ENCODE measurements around the gene ALOXE3.
"Not testable (repeated sequence)": the region's sequence is repeated elsewhere in the genome, so short reads cannot be mapped to it uniquely, and the experiment has no call there.

Gene ALOXE3

GRCh38 chr17:8068736-8069586 lies 49.4 kb downstream of the ALOXE3 start:
- DNase-seq: no peak

DNA sequence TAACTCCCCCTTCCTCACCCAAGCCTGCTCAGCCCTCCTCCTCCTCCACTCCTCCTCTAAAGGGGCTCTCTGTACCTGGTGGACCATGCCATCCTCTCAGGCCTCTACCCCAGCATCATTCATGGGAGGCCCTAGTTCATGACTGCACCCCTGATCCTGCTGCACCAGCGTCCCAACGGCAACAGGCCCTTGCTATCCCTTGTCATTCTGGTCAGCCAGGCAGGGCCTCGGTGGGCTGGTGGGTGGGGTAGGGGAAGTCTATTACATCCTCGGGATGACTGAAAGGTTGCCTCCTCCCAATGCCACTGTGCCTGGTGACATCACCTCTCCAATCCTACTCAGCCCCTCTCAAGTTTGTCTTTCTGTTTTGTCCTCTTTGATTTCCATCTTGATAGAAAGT lies 50.5 kb downstream of the ALOXE3 start:
- DNase-seq: no peak

DNA sequence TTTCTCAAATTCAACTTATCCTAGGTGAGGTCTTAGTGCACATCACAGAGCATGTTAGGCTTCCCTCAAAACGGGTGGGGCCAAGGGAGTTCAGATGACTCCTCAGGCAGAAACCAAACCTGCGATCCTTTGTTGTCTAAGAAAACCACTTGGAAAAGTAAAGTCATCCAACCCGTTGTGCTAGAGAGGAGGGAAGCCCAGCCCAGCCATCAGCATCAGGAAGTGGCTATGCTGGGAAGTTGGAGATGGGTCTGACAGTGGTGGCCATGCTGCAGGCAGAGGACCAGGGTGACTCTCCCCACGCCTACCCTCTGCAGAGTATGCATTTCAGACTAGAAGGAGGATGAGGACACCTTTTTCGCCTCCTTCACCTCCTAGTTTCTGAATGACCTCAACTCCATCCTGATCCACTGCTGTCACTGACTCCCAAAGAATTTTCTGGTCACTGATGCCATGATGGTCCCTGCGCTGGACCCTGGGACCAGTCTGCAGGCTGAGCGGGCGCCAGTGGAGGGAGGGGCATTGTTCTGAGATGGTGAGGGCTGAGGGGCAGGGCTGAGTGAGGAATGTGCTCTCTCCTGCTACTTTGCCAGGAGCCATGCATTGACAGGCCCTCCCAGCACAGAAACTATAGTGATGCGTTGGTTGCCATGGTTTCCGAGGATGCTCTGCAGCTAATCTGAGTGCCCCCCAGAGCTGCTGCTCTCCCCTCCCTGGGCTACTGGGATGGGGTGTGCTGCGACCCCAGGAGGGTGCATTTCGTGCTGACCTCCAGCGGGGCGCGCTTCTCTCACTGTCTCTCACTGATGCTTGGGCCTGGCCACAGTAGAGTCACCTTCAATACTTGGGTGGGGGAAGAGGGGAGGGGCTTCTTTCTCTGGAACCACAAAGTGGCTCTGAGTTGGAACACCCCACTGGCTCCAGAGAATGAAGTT lies 51.2 kb downstream of the ALOXE3 start:
- no peak for DNase-seq

DNA sequence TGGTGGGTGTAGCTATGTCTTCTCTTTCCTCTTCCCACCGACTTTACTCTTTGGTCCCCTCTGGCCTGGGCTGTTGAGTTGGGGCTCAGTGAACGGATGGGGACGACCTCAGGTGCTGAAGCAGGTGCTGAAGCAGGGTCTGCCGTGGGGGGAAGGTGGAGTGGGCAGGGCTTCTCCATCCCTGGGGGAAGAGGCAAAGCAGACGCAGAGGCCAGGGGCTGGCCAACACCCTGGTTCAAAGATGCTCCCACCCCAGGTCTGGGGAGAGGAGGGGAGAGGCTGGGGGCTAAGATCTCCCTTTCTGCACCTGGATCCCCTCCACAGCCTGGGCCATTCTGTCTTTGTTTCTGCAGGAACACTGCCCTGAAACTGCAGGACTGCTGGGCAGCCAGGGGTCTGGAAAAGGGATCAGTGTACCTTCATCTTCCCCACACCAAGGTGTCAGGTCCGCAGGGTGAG lies 53.7 kb downstream of the ALOXE3 start:
- DNase-seq: no peak

GRCh38 chr17:8063761-8064534 lies 54.4 kb downstream of the ALOXE3 start:
- no peak for DNase-seq

GRCh38 chr17:8062807-8063483 lies 55.4 kb downstream of the ALOXE3 start:
- no peak for DNase-seq

GRCh38 chr17:8062435-8062806 lies 55.9 kb downstream of the ALOXE3 start:
- no peak for DNase-seq

DNA sequence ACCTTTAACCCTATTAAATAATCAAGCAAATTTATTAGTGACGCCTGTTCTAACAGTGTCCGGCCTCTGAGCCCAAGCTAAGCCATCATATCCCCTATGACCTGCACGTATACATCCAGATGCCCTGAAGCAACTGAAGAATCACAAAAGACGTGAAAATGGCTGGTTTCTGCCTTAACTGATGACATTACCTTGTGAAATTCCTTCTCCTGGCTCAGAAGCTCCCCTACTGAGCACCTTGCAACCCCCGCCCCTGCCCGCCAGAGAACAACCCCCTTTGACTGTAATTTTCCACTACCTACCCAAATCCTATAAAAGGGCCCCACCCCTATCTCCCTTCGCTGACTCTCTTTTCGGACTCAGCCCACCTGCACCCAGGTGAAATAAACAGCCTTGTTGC lies 56.5 kb downstream of the ALOXE3 start:
- not testable (repeated sequence) for DNase-seq

DNA sequence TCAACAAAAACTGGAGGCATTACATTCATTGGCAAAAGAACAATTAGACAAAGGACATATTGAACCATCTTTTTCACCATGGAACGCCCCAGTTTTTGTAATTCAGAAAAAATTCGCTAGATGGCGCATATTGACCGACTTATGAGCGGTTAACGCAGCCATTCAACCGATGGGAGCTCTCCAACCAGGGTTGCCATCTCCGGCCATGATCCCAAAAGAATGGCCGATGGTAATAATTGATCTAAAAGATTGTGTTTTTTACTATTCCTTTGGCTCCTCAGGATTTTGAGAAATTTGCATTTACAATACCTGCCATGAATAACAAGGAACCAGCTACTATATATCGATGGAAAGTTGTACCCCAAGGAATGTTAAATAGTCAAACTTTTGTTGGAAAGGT lies 58.0 kb downstream of the ALOXE3 start:
- DNase-seq: peak; percentile 51 to 67

DNA sequence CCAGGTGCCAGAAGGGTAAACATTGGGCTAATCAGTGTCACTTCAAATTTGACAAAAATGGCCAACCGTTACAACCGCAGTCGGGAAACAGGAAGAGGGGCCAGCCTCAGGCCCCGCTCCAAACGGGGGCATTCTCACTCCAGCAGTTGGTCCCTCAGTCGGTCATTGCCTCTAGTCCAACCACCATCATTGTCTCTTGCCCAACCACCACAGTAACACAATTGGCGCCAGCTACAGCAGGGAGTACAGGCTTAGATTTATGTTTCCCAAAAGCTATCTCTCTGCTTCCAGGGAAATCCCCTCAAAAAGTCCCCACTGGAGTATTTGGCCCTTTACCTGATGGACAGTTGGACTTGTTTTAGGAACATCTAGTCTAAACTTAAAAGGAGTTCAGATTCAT lies 59.2 kb downstream of the ALOXE3 start:
- DNase-seq: no peak

DNA sequence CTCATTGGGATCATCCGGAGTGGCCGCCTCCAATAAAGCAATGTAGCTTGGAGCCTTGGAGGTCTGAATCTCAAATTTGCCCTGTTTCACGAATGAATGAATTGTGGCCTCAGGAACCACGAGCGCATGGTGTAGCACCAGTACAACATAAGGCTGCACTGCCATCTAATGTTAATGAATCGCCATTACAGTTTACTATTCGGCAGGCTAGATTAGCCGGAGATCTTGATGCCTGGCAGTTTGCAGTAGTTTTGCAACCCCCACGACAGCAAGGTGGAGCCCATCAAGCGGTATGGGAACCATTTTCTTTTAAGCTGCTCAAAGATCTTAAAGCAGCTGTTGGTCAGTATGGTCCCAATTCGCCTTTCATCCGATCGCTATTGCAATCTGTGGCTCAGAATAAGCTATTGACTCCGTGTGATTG lies 60.6 kb downstream of the ALOXE3 start:
- DNase-seq: peak; percentile 28 to 54

DNA sequence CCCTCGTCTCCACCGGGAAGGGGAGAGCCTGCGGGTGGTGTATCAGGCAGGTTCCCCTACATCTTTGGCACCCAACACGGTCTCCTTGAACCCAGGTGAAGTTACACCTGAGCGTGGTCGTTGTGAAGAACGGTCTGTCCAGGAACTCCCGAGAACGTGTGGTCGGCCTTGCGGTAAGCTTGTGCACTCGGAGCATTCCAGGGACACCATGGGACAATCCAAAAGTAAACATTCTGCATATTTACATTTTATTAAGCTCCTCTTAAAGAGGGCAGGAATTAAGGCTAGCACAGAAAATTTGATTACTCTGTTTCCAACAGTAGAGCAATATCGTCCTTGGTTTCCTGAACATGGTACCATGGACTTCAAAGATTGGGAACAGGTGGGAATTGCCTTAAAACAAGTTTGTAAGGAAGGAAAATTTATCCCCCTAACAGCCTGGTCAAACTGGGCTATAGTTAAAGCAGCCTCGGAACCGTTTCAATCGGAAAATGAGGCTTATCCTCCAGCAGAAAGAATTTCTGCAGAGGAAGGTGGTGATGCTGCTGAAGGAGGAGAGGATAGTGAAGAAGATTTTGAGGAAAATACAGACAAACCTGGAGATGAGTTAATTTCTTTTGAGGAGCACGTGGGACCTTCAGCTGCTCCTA lies 61.2 kb downstream of the ALOXE3 start:
- no peak for DNase-seq

DNA sequence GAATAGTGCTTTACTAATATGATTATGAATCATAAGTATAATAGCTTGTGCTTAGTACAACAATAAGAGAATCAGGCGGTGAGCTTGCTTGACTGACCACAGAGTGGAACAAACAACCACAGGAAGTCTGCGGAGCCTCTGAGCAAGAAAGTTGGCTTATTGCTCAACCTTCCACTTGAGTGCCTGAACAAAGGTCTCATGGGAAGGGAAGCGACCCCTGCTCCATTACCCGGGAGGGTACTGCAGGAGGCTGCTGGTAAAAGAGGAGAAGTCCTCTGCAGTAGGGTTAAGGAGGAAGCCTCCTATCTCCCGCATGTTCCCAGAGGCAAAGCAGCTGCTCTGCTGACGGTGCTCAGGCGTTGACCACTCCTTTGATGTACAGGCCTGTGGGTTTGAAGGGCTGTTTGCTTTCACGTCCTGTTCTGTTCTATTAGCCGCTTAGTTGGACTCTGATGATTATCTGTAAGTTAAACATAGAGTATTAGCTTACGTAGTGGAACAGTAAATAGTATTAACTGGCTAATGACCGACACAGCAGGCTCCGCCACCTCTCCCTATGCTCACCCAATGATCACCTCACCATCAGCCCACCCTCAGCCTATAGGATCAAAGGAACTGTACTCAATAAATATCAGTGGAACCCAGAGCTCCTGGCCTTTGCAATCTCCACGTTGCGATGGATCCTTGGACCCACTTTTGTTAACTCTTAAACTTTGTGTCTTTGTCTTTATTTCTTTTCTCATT lies 61.9 kb downstream of the ALOXE3 start:
- peak in 1 of 2 donors; percentile 22 for DNase-seq

- DNase-seq: no peak
These were observed 62.5 kb downstream of the ALOXE3 start for GRCh38 chr17:8055851-8056231.

DNA sequence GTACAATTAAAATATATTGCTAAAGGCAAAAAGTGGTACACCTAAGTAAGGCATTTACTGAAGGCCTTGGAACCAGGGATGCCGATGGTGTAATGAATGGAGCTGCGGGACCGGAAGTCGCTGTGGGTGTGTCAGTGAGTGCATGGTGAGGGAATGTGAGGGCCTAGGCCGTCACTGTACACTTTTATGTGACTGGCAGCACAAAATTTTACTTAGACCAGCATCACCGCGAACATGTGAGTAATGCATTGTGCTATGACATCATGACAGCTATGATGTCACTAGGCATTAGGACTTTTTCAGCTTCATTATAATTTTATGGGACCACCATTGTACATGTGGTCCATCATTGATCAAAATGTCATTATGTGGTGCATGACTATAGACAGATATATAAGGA lies 64.7 kb downstream of the ALOXE3 start:
- DNase-seq: no peak

- DNase-seq: no peak
These were observed 65.8 kb downstream of the ALOXE3 start for GRCh38 chr17:8052256-8053252.

DNA sequence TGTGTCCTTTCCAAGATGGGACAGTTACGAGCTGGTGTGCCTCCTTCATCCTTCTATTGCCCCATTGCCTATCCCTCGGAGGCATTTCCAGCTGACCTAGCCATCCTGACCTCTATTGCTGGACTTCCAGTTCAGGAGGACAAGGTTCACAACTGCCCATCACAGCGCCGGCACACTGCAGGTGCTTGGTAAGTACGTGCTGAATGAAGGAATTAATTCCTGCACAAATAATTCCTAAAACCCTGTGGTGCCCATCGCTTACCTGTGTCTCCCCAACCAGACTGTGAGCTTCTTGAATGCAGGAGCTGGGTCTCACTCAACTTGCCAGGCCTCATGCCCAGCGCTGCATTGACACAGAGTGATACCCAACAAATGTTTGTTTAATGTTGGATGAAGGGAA lies 66.5 kb downstream of the ALOXE3 start:
- no peak for DNase-seq

GRCh38 chr17:8048736-8049135 lies 69.6 kb downstream of the ALOXE3 start:
- DNase-seq: no peak

DNA sequence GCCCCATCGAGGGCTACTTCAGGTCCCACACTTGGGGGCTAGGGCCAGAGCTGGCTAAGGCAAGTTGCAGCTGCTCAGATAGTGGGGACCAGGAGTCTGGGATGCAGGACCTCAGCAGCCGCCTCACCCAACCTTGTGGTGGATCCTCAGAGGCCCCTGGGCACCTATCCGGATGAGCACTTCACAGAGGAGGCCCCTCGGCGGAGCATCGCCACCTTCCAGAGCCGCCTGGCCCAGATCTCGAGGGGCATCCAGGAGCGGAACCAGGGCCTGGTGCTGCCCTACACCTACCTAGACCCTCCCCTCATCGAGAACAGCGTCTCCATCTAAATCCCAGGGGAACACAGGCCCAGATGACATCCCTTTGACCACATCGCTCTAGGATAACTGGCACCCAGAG lies 70.1 kb downstream of the ALOXE3 start:
- DNase-seq: no peak

- DNase-seq: no peak
These were observed 70.6 kb downstream of the ALOXE3 start for GRCh38 chr17:8047769-8048110.

All from stimulated activated CD4-positive, alpha-beta T cell treated with anti-CD3 and anti-CD28 coated beads, Interleukin-2, amount 100 ng/mL, for 24 hours (primary cell).